Dendritic cell treated with granulocyte-macrophage colony-stimulating factor and Interleukin-4, amounts not matched to agents 40 ng/mL and 50 ng/mL, for 4 days (primary cell): ENCODE results near the gene PLAGL2.

ENCODE experiments used
- H3K27ac Mint-ChIP-seq: one replicate; pipeline ENCODE4 v1.8.0; 2022; ENCODE audit warnings: mild to moderate bottlenecking, mixed read lengths
- H3K27me3 Mint-ChIP-seq: one replicate; pipeline ENCODE4 v1.8.0; 2022; ENCODE audit warnings: mild to moderate bottlenecking, mixed read lengths
- H3K36me3 Mint-ChIP-seq: one replicate; pipeline ENCODE4 v1.8.0; 2022; ENCODE audit warnings: low read depth, mixed read lengths
- H3K4me1 Mint-ChIP-seq: one replicate; pipeline ENCODE4 v1.8.0; 2022; ENCODE audit warnings: low read depth, mixed read lengths
- H3K4me3 Mint-ChIP-seq: one replicate; pipeline ENCODE4 v1.8.0; 2022; ENCODE audit warnings: mild to moderate bottlenecking, moderate library complexity, mixed read lengths
- H3K9me3 Mint-ChIP-seq: one replicate; pipeline ENCODE4 v1.8.0; 2022; ENCODE audit warnings: mixed read lengths
- intact Hi-C: fragments of 100-400 bp; cut with micrococcal nuclease; formaldehyde crosslinking; loops from one replicate; pipeline ENCODE4 v1.15.0; 2022

Gene PLAGL2

DNA sequence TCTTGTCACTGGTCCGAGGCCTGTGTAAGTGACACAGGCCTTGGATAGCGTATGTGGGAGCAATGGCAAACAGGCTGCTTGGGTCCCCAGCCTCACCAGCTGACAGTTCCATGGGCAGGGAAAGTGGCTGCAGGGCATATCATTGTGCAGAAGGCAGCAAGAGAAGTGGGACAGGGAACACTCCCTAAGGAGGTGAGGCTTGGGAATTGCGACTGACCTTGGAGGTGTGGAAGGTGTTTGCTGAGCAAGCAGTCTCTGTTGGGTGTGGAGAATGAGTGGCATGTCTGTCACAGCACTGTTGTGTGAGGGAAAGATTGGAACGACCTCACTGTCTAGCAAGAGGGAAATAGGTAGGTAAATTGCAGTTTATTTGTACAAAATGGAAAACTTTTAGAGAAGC lies 16.9 kb upstream of the PLAGL2 start:
- intact Hi-C loops: no loop called here
- H3K27me3 Mint-ChIP-seq: no peaks in the 10 kb centered on the region
- H3K36me3 Mint-ChIP-seq: peaks cover 68% of the 10 kb centered on the region
- H3K27ac Mint-ChIP-seq: no peak overlapping the region
- H3K4me1 Mint-ChIP-seq: peaks cover 26% of the 10 kb centered on the region
- no peak overlapping the region for H3K4me3 Mint-ChIP-seq
- H3K9me3 Mint-ChIP-seq: no peaks in the 10 kb centered on the region

DNA sequence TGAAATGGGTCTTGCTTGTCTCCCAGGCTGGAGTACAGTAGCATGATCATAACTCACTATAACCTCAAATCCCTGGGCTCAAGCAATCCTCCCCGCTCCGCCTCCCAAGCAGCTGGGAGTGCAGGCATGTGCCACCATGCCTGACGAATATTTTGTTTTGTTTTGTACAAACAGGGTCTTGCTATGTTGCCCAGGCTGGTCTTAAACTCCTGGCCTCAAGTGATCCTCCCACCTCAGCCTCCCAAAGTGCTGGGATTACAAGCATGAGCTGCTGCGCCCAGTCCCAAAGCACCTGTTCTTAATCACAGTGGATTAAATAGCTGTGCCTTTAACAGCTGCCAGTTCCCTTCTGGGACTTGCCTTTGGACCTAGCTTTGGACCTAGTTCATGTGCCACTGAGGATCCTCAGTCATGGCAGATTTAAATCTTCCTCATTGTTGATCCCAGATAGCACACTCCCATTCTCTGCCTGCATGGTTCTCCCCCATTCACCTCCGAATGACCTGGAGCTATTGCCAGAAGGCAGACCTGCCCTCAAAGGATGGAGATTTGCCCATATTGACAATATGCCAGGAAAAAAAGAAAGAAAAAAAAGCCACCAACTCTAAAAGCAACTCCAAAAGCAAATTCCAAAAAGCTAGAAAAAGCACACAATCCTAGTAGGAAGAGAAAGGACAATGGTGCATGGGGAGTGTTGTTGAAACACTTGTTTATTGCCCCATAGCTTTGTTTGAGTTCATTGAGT lies 10.8 kb upstream of the PLAGL2 start:
- H3K36me3 Mint-ChIP-seq: peaks cover 85% of the 10 kb centered on the region
- no peaks in the 10 kb centered on the region for H3K9me3 Mint-ChIP-seq
- intact Hi-C loops: no loop called here
- no peak overlapping the region for H3K4me3 Mint-ChIP-seq
- H3K27ac Mint-ChIP-seq: no peak overlapping the region
- no peaks in the 10 kb centered on the region for H3K27me3 Mint-ChIP-seq
- H3K4me1 Mint-ChIP-seq: no peaks in the 10 kb centered on the region

DNA sequence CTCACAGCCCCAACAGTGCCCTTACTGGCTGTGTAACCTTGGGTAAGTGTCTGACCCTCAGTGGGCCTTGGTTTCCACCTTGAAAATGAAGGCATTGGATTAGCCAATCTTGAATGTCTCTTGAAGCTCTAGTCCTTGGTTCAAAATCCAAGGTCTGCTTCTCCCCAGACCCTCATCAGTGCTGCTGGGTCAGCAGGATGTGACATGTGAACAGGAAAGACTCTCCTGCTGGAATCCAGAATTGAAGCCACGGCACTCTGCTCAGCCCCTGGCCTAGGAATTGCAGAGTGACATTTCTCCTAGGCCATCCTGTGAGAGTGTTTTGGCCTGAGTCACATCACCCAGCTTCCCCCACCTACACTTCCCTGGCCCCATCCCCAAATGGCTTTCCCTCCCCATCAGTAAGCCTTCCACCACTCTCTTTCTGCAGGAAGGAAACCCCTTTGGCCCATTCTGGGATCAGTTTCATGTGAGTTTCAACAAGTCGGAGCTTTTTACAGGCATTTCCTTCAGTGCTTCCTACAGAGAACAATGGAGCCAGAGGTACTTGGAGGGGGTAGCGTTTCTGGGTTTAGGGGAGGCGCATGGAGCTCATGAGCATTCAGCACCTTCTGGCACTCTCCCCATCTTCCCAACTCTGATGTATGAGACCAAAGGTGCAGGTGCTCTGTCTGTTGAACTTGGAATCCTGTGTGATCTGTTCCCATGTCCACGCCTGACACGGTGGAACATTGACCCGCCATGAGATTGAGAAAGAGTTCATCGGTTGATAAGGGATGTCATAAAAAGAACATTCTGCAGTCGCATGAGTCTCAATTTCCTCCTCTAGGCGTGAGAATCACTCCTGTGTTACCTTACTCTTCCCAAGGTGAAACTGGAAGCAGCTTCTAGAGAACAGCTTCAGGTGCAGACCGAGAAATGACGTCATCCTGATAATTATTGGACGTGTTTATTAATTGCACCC lies 8.9 kb upstream of the PLAGL2 start:
- Mint-ChIP-seq H3K4me1 (peaks cover 5% of the 10 kb centered on the region), H3K9me3 (no peaks in the 10 kb centered on the region), H3K27ac (no peak overlapping the region), H3K36me3 (peaks cover 87% of the 10 kb centered on the region), H3K27me3 (no peaks in the 10 kb centered on the region), H3K4me3 (no peak overlapping the region)
- intact Hi-C loops: no loop called here

DNA sequence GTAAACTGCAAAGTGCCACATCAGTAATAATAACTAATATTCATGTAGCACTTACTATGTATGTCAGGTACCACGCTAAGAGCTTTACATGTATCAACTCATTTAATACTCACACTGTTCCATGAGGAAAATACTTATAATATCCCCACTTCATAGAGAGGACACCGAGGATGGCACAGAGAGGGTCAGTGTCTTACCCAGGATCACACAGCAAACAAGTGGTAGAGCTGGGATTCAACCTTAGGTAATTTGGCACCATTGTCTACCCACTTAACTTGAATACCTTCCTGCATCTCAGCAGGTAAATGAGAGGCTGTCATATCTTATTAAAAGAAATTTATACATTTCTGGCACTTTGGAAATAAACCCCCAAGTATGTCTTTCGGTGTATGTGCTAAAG lies 8.2 kb upstream of the PLAGL2 start:
- Mint-ChIP-seq H3K9me3 (no peaks in the 10 kb centered on the region), H3K4me1 (peaks cover 5% of the 10 kb centered on the region), H3K4me3 (no peak overlapping the region), H3K36me3 (peaks cover 87% of the 10 kb centered on the region), H3K27ac (no peak overlapping the region), H3K27me3 (no peaks in the 10 kb centered on the region)
- intact Hi-C loops: no loop called here

DNA sequence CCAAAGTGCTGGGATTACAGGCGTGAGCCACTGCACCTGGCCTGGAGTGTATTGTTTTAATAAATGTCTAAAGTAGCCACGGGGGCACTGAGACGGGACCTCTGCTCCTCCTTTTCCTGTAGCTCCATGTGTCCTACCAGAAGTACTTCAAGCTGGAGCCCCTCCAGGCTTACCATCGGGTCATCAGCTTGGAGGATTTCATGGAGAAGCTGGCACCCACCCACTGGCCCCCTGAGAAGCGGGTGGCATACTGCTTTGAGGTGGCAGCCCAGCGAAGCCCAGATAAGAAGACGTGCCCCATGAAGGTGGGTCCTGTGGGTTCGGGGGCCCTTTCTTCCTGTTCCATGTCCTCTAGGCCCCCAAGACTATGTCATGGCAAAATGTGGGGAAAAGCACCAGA lies 7.6 kb upstream of the PLAGL2 start:
- intact Hi-C loops: no loop called here
- no peak overlapping the region for H3K4me3 Mint-ChIP-seq
- H3K4me1 Mint-ChIP-seq: peaks cover 8% of the 10 kb centered on the region
- H3K27me3 Mint-ChIP-seq: no peaks in the 10 kb centered on the region
- peaks cover 89% of the 10 kb centered on the region for H3K36me3 Mint-ChIP-seq
- H3K27ac Mint-ChIP-seq: no peak overlapping the region
- H3K9me3 Mint-ChIP-seq: no peaks in the 10 kb centered on the region

DNA sequence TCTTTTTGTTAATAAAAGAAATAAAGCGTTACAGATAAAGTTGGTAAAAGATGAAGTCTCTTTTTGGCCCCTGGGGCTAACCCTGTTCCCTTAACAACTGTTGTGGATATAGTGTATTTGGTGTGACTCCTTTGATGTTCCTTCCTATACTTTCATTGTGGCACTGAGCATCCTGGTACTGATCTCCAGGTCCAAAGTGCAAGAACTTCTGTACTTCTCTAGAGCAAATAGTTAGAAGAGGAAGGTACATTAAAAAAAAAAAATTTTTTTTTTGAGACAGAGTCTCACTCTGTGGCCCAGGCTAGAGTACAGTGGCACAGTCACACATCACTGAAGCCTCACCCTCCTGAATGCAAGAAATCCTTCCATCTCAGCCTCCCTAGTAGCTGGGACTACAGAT lies 6.3 kb upstream of the PLAGL2 start:
- Mint-ChIP-seq H3K4me1 (peaks cover 20% of the 10 kb centered on the region), H3K36me3 (peaks cover 86% of the 10 kb centered on the region), H3K27me3 (no peaks in the 10 kb centered on the region), H3K4me3 (no peak overlapping the region), H3K27ac (no peak overlapping the region), H3K9me3 (no peaks in the 10 kb centered on the region)
- intact Hi-C loops: no loop called here

DNA sequence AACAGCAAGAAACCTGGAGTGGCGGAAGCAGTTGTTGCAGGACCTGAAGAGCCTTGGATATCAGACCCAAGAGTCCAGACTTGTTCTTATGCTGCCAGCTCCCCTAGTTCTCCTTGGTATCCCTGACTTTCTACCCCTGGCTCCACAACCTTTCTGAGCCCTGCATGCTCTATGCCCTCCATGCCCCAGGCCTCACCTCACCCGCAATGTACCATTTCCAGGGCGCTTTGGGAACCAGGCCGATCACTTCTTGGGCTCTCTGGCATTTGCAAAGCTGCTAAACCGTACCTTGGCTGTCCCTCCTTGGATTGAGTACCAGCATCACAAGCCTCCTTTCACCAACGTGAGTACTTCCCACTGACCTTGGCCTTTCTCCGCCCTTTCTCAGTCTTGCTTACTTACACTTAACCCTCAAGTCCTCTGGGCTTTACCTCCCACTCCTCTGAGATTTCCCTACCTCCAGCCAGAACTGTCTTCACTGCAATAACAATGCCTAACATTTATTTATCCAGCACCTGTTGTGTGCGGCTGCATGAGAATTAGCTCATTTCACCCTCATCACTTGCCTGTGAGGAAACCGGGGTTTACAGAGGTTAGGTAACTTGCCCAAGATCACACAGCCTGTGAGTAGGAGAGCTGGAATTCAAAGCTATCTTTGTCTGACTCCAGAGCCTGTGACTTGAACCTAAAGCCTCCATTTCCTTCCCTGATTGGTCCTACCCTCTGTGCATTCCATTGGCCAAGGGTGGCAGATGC lies 2.5 kb upstream of the PLAGL2 start:
- intact Hi-C loops: no loop called here
- H3K27ac Mint-ChIP-seq: peak overlapping the region; percentile 11
- H3K4me1 Mint-ChIP-seq: peaks cover 45% of the 10 kb centered on the region
- peaks cover 60% of the 10 kb centered on the region for H3K36me3 Mint-ChIP-seq
- no peak overlapping the region for H3K4me3 Mint-ChIP-seq
- no peaks in the 10 kb centered on the region for H3K27me3 Mint-ChIP-seq
- no peaks in the 10 kb centered on the region for H3K9me3 Mint-ChIP-seq

DNA sequence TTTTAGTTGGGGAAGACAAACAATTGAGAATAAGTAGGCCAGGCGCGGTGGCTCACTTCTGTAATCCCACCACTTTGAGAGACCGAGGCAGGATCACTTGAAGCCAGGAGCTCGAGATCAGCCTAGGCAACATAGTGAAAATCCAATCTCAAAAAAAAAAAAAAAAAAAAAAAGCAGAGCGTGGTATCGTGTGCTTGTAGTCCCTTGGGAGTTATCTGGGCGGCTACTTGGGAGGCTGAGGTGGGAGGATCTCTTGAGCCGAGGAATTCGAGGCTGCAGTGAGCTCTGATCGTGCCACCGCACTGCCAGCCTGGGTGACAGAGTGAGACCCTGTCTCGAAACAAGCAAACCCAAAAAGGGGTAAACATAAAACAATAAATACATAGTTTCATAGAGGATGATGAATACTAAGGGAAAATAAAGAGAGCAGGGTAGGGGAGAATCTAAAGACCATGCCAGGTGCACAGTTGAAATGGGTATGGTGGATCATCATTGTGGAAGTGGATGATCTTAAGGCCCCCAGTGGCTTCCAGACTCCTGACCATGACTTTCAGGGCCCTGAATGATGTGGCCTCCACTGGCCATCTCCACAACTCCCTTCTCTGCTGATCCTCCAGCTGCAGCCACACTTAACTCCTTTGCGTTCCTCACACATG lies 1.1 kb upstream of the PLAGL2 start:
- peak overlapping the region; percentile 85 for H3K27ac Mint-ChIP-seq
- peaks cover 57% of the 10 kb centered on the region for H3K36me3 Mint-ChIP-seq
- H3K27me3 Mint-ChIP-seq: no peaks in the 10 kb centered on the region
- peak overlapping the region; percentile 89 for H3K4me3 Mint-ChIP-seq
- H3K4me1 Mint-ChIP-seq: peaks cover 59% of the 10 kb centered on the region
- H3K9me3 Mint-ChIP-seq: no peaks in the 10 kb centered on the region
- intact Hi-C loops: no loop called here

DNA sequence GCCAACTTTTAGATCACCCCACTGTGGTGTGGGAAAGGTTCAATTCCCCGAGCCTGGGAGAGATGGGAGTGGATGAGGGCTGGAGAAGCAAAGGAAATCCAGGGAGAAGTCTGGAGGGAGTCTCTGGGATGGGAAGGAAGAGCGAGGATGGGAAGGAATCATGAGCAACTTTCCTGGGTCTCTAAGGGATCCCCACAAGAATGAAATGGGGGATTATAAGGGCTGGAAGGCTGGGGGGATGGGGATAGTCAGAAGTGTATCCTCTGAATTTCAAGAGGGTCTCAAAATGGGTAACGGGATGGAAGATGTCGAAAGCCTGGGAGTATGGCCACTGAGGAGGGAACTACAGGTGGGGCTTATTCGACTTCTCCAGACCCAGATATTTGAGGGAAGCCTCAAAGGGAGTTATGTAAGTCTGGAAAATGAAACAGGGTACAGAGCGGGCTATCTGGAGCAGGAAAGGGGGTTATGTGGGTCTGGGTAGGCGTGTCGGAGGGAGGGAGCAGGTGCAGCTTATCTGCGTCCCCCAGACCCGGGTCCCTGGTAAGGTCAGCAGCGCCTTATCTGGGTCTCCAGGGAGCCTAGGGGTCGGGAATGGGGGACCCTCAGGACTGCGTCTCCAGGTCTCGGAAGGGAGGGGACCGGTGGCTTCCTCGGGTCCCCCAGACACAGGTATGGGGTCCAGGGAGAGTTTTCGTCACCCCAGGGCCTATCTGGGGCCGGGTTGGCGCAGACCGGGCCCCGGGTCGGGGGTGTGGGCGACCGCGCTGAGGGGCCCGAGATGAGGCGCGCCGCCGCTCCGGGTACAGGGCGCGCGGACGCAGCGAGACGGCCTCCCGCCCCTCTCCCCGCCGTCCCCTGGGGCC lies 550 bp downstream of the PLAGL2 start:
- no peaks in the 10 kb centered on the region for H3K9me3 Mint-ChIP-seq
- intact Hi-C loops: loop anchor here (1.0 to 2.0 kb wide), 3 partner anchors 52 to 152 kb away; partner anchors contain the start of genes ASXL1 and TM9SF4
- peak overlapping the region; percentile 89 for H3K4me3 Mint-ChIP-seq
- peaks cover 51% of the 10 kb centered on the region for H3K36me3 Mint-ChIP-seq
- H3K27me3 Mint-ChIP-seq: no peaks in the 10 kb centered on the region
- H3K4me1 Mint-ChIP-seq: peaks cover 76% of the 10 kb centered on the region
- H3K27ac Mint-ChIP-seq: peak overlapping the region; percentile 85

DNA sequence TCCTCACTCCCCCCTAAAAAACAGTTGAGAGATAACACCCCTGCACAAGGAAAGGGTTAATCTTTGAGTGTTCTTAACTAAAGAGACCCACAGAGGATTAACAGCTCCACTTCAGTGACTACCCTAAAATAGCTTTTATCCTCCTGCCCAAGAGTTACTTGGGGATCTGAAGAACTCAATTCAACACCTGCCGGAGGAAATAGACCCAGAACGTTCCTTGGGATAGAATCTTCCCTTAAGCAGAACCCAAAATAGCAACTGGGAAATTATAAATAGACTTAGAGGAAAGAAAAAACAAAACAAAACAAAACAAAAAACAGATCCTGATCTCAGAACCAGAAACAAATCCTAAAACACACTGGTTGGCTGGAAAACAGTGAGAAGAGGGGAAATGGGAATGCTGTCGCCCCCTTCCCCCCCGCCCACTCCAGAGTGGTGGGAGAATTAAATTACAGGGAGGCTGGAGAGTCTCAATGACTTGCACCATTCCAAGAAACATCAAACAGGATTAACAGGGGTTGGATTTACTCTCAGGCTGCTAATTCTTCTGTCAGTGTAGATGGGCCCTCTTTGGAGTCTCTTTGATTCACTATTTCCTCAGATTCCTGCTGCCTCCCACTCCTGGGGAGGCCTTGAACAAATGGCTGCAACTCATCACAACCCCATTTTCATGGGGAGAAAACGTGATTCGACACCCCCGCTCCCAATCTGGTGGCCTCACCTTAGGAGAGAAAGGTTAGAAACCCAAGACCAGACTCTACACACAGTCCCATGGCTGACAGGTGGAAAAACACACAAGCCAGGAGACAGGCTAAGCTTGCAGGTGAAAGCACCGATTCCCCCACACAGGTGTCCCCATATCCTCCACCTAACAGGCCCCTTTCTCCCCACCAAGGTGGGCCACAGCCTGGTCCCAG lies 1.4 kb downstream of the PLAGL2 start:
- Mint-ChIP-seq H3K36me3 (peaks cover 51% of the 10 kb centered on the region), H3K27ac (peak overlapping the region; percentile 85), H3K4me3 (peak overlapping the region; percentile 89), H3K9me3 (no peaks in the 10 kb centered on the region), H3K4me1 (peaks cover 77% of the 10 kb centered on the region), H3K27me3 (no peaks in the 10 kb centered on the region)
- intact Hi-C loops: loop anchor here (2.0 kb wide), 2 partner anchors 51 to 153 kb away; partner anchors contain the start of gene ASXL1

DNA sequence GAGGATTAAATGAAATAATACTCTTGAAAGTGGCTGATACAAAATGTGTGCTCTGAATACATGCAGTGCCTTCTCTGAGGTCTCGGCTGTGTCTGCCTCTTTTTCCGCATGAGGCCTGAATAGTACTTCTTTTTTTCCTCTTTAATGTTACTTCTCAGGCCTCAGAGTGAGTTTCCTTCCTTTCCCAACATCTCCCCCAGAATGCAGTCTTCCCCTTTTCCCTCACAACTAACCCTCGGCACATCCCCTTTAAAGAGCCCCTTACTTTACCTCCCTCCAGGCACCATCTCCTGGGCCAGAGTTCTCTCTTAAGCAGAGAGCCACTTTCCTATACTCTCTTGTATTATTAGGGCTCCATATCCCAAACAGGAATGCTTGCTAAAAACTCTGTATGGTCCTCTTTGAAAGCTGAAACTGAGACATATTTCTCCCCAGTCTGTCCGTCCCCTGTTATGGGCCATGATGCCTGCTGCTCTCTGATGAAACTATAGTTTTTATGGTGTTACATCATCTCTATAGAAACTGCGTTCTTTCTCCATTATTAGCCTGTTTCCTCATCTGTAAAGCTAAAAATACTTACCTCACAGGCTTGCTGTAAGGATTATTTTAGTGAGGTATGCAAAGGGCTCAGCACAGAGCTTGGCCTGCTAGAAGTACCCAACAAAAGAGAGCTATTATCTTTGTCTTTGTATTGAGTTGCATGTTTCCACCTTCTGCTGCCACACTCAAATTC lies 2.3 kb downstream of the PLAGL2 start:
- intact Hi-C loops: no loop called here
- peaks cover 51% of the 10 kb centered on the region for H3K36me3 Mint-ChIP-seq

More for the DNA sequence above, 2.3 kb downstream of the PLAGL2 start:
- peak overlapping the region; percentile 39 for H3K4me3 Mint-ChIP-seq
- no peaks in the 10 kb centered on the region for H3K9me3 Mint-ChIP-seq
- H3K4me1 Mint-ChIP-seq: peaks cover 84% of the 10 kb centered on the region
- peak overlapping the region; percentile 85 for H3K27ac Mint-ChIP-seq
- H3K27me3 Mint-ChIP-seq: no peaks in the 10 kb centered on the region
